Measurements from ENCODE around the gene SH3BP5L. TPM values are rescaled to one million over a fixed set of nuclear protein-coding genes. Genes with fewer than 3 reads are reported as not detected.

Gene SH3BP5L
- total and polyA plus RNA-seq, 2 of the 13 experiments (the other 11 are each of a cell fraction or from before 2014, with no cell fraction given) = 10.3 to 14.9 TPM

- TF ChIP-seq ZSCAN5A (CRISPR knock-in tag; IDR thresholded peaks at IDR 0.05; ENCODE audit: borderline replicate concordance) = no peak
- no peak for TF ChIP-seq ZGPAT (CRISPR knock-in tag; IDR thresholded peaks at IDR 0.05)
- TF ChIP-seq E2F2 (CRISPR knock-in tag; IDR thresholded peaks at IDR 0.05; ENCODE audit: borderline replicate concordance) = no peak
- TF ChIP-seq CC2D1A (CRISPR knock-in tag; IDR thresholded peaks at IDR 0.05) = no peak
- TF ChIP-seq THRA (CRISPR knock-in tag; IDR thresholded peaks at IDR 0.05; ENCODE audit: borderline replicate concordance) = no peak
- TF ChIP-seq PTBP1 (IDR thresholded peaks at IDR 0.05; ENCODE audit: low read depth, low read length, poor library complexity, severe bottlenecking) = no peak
- TF ChIP-seq PAXIP1 (CRISPR knock-in tag; conservative IDR thresholded peaks at IDR 0.05) = no peak
- TF ChIP-seq FLYWCH1 (CRISPR knock-in tag; IDR thresholded peaks at IDR 0.05) = no peak
- TF ChIP-seq USF2 (IDR thresholded peaks at IDR 0.05; ENCODE audit: low read depth, low read length) = no peak
- 0 out of 2 replicates have a peak, but pooled peaks have one; percentile 4 for TF ChIP-seq USF2 (CRISPR knock-in tag; IDR thresholded peaks at IDR 0.05; ENCODE audit: borderline replicate concordance)
- TF ChIP-seq PHF8 (CRISPR knock-in tag; IDR thresholded peaks at IDR 0.05) = no peak
- no peak for TF ChIP-seq ZNF839 (CRISPR knock-in tag; IDR thresholded peaks at IDR 0.05; ENCODE audit: borderline replicate concordance)
- TF ChIP-seq ZNF414 (CRISPR knock-in tag; IDR thresholded peaks at IDR 0.05) = no peak
Observed at GRCh38 chr1:248837045-248837780, 11.5 kb upstream of the SH3BP5L start (continued).
